NCI-H1436 (cell line): ENCODE data around the gene ZIC1.
A peak's percentile ranks its signal among the peaks of the same experiment; 100 is the strongest.

Experiments
- DNase-seq: peaks from one replicate; lab custom pipeline; 2025; lab: John Stamatoyannopoulos, UW

Gene ZIC1

GRCh38 chr3:147409143-147410115 is at the start of gene ZIC1:
TSS of gene ZIC1 (plus strand) at chr3:147409365. CDS start at chr3:147410113, 748 bp downstream.
- DNase-seq = no peak

GRCh38 chr3:147360051-147360439 is 49.1 kb upstream of the ZIC1 start:
- no peak for DNase-seq

- DNase-seq = no peak
Observed at GRCh38 chr3:147360646-147361453, 48.3 kb upstream of the ZIC1 start.

GRCh38 chr3:147361454-147362420 is 47.4 kb upstream of the ZIC1 start:
- peak; percentile 5 for DNase-seq

- DNase-seq = no peak
Observed at GRCh38 chr3:147364771-147365170, 44.4 kb upstream of the ZIC1 start.

- DNase-seq = no peak
Observed at GRCh38 chr3:147365196-147366115, 43.7 kb upstream of the ZIC1 start.

- no peak for DNase-seq
Observed at GRCh38 chr3:147367676-147368075, 41.5 kb upstream of the ZIC1 start.

GRCh38 chr3:147368151-147368550 is 41.0 kb upstream of the ZIC1 start:
- no peak for DNase-seq

GRCh38 chr3:147368561-147369221 is 40.5 kb upstream of the ZIC1 start:
- no peak for DNase-seq

GRCh38 chr3:147369231-147369630 is 39.9 kb upstream of the ZIC1 start:
- DNase-seq = no peak

GRCh38 chr3:147369661-147370123 is 39.5 kb upstream of the ZIC1 start:
- no peak for DNase-seq

- DNase-seq = no peak
Observed at GRCh38 chr3:147370349-147370748, 38.8 kb upstream of the ZIC1 start.

- no peak for DNase-seq
Observed at GRCh38 chr3:147371140-147371539, 38.0 kb upstream of the ZIC1 start.

- no peak for DNase-seq
Observed at GRCh38 chr3:147371771-147372340, 37.3 kb upstream of the ZIC1 start.

GRCh38 chr3:147372525-147373027 is 36.6 kb upstream of the ZIC1 start:
- DNase-seq = no peak

GRCh38 chr3:147373301-147373700 is 35.9 kb upstream of the ZIC1 start:
- DNase-seq = no peak

- DNase-seq = no peak
Observed at GRCh38 chr3:147377412-147378367, 31.5 kb upstream of the ZIC1 start.

GRCh38 chr3:147379651-147380050 is 29.5 kb upstream of the ZIC1 start:
- no peak for DNase-seq
